Peyer's patch (tissue), 4 donors: ENCODE results near the gene NPHS1. TPM values are rescaled to one million over a fixed set of nuclear protein-coding genes. Genes with fewer than 3 reads are reported as not detected.

Experiments
- DNase-seq, 3 donors: peaks; one replicate each; pipeline ENCODE4 v3.0.0-alpha.2; 2017 to 2019
- H3K27ac ChIP-seq, 4 donors: fragments of 200-600 bp; sonication (generic); one replicate each; pipeline ENCODE4 v1.5.1; 2016 to 2019
- H3K27me3 ChIP-seq, 2 donors: fragments of 200-600 bp; sonication (generic); one replicate each; pipeline ENCODE4 v1.5.1; 2019
- H3K36me3 ChIP-seq, 3 donors: fragments of 200-600 bp; sonication (generic); one replicate each; pipeline ENCODE4 v1.5.1; 2016 to 2019
- H3K4me1 ChIP-seq, 4 donors: fragments of 200-600 bp; sonication (generic); one replicate each; pipeline ENCODE4 v1.5.1; 2016 to 2019
- H3K4me3 ChIP-seq, 4 donors: fragments of 200-600 bp; sonication (generic); 1 replicate in 3 of 4; 2 replicates in 1 of 4; pipeline ENCODE4 v1.5.1; 2016 to 2019; ENCODE audit warnings: mild to moderate bottlenecking in 1 of 4
- H3K9me3 ChIP-seq, 4 donors: fragments of 200-600 bp; sonication (generic); one replicate each; pipeline ENCODE4 v1.5.1; 2016 to 2019; ENCODE audit warnings: mild to moderate bottlenecking in 1 of 4
- POLR2A ChIP-seq, 2 donors: fragments of 450-650 bp; IDR thresholded peaks; one replicate each; pipeline ENCODE4 v1.5.1; 2017; ENCODE audit warnings: antibody characterized with exemption in 2 of 2, mild to moderate bottlenecking in 2 of 2, moderate library complexity in 2 of 2
- total RNA-seq, 4 donors: library from RNA; depleted of rRNA; stranded (reverse); fragments of >200 nt; gene quantifications; one replicate each; pipeline ENCODE4 v1.1.0, GENCODE V29; 2016
- TF ChIP-seq, protein P1 (sequence below), 6 experiments: fragments of 450-650 bp in 4 of 6; fragments of 200-600 bp in 2 of 6; sonication (generic) in 1 of 6; IDR thresholded peaks; one replicate each; pipeline ENCODE4 v1.5.1; 2017 to 2019; ENCODE audit warnings: antibody characterized with exemption in 6 of 6, mild to moderate bottlenecking in 3 of 6, moderate library complexity in 1 of 6

The NPHS1 gene
- total RNA-seq, 4 donors from 2014 or later: not detected

DNA sequence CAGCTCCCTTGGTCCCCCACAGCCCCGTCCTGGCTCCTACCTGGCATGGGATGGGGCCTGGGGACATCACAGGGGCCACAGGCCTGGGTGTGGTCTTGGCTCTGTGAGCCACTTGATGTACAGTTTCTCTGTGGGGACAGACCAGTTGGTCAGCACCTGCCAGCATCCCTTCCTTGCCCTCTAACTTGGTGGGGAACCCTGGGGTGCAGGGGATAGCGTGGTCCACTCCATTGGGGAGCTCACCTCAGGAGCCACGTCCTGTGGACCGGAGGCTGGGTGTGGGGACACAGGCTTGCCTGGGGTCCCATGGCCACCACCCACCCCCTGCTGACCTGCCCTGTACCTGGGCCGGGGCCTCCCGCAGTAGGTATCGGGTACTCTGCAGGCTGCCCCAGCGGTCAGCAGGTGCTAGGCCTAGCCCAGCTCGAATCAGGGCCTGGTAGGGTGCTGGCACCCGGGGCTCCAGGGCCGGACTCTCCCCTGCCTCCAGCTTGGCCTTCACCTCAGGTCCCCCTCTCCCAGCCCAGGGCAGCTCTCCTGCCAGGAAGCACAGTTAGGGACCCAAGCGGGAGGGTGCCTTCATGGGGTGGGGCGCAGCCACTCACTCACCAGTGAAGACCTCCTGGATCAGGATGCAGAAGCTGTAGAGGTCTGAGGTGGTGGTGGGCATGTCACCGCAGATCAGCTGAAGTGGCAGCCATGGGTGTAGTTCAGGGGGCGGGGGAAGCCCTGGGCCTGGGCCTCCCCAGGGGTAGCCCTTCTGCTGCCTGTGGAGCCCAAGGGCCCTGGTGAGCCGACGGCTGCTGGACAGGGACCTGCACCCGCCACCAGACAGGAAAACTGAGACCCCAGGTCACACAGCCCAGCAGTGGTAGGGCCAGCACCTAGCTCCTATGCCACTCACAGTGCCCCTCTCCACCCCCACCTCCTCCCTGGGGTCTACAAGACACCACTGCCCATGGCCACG, 62.0 kb downstream of the NPHS1 start:
- Histone ChIP-seq H3K4me3 (no peak overlapping the region), H3K27me3 (no peaks in the 10 kb centered on the region), H3K4me1 (no peaks in the 10 kb centered on the region), H3K9me3 (no peaks in the 10 kb centered on the region), H3K27ac (no peak overlapping the region), H3K36me3 (no peaks in the 10 kb centered on the region)
- DNase-seq: no peak
- TF ChIP-seq POLR2A (IDR thresholded peaks at IDR 0.05): no peak

GRCh38 chr19:35789195-35789977, 62.9 kb downstream of the NPHS1 start:
- no peak for DNase-seq
- Histone ChIP-seq H3K4me1 (no peaks in the 10 kb centered on the region), H3K27me3 (no peaks in the 10 kb centered on the region), H3K4me3 (no peak overlapping the region), H3K27ac (no peak overlapping the region), H3K9me3 (no peaks in the 10 kb centered on the region), H3K36me3 (no peaks in the 10 kb centered on the region)
- TF ChIP-seq POLR2A (IDR thresholded peaks at IDR 0.05): no peak
- TF ChIP-seq, protein P1, sequence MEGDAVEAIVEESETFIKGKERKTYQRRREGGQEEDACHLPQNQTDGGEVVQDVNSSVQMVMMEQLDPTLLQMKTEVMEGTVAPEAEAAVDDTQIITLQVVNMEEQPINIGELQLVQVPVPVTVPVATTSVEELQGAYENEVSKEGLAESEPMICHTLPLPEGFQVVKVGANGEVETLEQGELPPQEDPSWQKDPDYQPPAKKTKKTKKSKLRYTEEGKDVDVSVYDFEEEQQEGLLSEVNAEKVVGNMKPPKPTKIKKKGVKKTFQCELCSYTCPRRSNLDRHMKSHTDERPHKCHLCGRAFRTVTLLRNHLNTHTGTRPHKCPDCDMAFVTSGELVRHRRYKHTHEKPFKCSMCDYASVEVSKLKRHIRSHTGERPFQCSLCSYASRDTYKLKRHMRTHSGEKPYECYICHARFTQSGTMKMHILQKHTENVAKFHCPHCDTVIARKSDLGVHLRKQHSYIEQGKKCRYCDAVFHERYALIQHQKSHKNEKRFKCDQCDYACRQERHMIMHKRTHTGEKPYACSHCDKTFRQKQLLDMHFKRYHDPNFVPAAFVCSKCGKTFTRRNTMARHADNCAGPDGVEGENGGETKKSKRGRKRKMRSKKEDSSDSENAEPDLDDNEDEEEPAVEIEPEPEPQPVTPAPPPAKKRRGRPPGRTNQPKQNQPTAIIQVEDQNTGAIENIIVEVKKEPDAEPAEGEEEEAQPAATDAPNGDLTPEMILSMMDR (IDR thresholded peaks at IDR 0.05): no peak

DNA sequence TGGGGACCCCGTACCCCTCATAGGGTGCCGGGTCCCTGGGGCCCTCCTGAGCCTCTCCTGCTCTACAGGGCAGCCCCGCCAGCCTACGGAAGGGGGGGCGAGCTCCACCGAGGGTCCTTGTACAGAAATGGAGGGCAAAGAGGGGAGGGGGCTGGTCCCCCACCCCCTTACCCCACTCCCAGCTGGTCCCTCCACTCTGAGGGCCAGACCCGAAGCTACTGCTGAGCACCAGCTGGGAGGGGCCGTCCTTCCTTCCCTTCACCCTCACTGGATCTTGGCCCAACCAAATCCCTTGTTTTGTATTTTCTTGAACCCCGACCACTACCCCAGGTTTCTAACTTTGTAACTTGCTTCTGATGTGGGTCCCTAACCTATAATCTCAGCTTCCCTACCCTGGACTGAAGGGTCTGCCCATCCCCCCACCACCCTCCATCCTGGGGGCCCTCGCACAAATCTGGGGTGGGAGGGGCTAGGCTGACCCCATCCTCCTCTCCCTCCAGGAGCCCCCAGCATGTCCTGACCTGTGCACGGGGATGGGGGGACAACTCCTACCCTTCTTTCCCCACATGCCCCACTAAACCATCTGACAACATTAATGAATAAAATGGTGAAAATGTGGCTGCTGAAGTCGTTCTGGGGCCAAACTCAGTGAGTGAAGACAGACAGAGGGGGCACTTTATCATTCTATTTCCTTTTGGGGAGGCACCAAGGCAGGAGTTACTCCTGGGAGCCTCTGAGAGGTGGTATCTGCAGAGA, 63.9 kb downstream of the NPHS1 start:
- H3K36me3 ChIP-seq: no peaks in the 10 kb centered on the region
- TF ChIP-seq POLR2A (IDR thresholded peaks at IDR 0.05): no peak
- TF ChIP-seq, protein P1 (IDR thresholded peaks at IDR 0.05): no peak

GRCh38 chr19:35787227-35787799, 65.0 kb downstream of the NPHS1 start:
- no peaks in the 10 kb centered on the region for H3K9me3 ChIP-seq
- peaks cover 0 to 4% (median 0%) of the 10 kb centered on the region in 3 donors for H3K36me3 ChIP-seq
- no peak overlapping the region for H3K4me3 ChIP-seq
- TF ChIP-seq, protein P1 (IDR thresholded peaks at IDR 0.05): no peak
- no peak for TF ChIP-seq POLR2A (IDR thresholded peaks at IDR 0.05)
- H3K4me1 ChIP-seq: no peaks in the 10 kb centered on the region
- H3K27me3 ChIP-seq: no peaks in the 10 kb centered on the region
- DNase-seq: no peak
- no peak overlapping the region for H3K27ac ChIP-seq

More for the DNA sequence above, 63.9 kb downstream of the NPHS1 start:
- Histone ChIP-seq H3K4me3 (no peak overlapping the region), H3K9me3 (no peaks in the 10 kb centered on the region), H3K4me1 (no peaks in the 10 kb centered on the region), H3K27ac (no peak overlapping the region), H3K27me3 (no peaks in the 10 kb centered on the region)
- DNase-seq: no peak

- H3K4me1 ChIP-seq: no peaks in the 10 kb centered on the region
- no peaks in the 10 kb centered on the region for H3K9me3 ChIP-seq
- no peaks in the 10 kb centered on the region for H3K27me3 ChIP-seq
- H3K36me3 ChIP-seq: peaks cover 0 to 4% (median 0%) of the 10 kb centered on the region in 3 donors
- no peak for TF ChIP-seq POLR2A (IDR thresholded peaks at IDR 0.05)
- TF ChIP-seq, protein P1 (IDR thresholded peaks at IDR 0.05): no peak
- H3K27ac ChIP-seq: no peak overlapping the region
- DNase-seq: no peak
- no peak overlapping the region for H3K4me3 ChIP-seq
Measured at GRCh38 chr19:35786299-35787160, 65.8 kb downstream of the NPHS1 start.
